ENCODE results near the gene PDLIM7. TPM values are rescaled to one million over a fixed set of nuclear protein-coding genes. Genes with fewer than 3 reads are reported as not detected.

Gene PDLIM7
- total RNA-seq, 2 donors from 2014 or later = 44.6 to 47.5 TPM

DNA sequence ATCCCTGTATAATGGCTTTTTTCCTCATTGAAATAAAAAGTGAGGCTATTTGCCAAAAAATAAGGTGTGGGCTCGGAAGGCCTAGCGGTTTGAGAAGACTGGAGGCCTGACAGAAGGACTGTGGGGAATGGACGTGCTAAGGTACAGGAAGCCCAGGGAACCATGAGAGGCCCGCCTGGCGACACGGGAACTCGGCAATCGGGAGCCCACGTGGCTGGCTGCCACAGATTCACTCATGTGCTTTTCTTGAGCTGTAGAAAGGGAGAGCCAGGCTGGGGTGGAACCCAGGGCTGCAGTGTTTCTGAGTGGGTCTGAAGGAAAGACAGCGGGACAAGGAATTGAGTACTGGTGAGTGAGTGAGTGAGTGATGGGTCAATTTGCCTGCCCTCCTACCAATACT is 31.2 kb upstream of the PDLIM7 start:
- no peak for ATAC-seq
- Mint-ChIP-seq H3K9me3 (no peaks in the 10 kb centered on the region), H3K36me3 (no peaks in the 10 kb centered on the region), H3K27ac (no peak overlapping the region)
- no peak for DNase-seq (ENCODE audit: low spot score in 2 of 2)

DNA sequence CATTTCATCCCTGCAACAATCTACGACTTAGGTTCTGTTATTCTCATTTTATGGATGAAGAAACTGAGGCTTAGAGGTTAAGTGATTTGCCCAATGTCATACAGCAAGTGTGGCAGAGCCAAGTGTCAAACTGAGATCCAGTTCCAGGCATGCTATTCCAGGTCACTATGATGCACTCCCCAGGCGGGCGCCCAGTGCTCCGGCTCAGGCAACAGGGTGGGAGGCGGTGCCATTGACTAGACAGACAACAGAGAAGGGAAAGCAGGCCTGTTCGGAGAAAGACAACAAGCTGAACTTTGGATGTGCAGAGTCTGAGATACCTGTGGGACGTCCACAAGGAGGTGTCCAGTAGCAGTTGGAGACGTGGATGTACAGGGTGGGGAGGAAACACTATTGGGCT is 30.2 kb upstream of the PDLIM7 start:
- DNase-seq (ENCODE audit: low spot score in 2 of 2) (no peak), ATAC-seq (no peak)
- H3K36me3 Mint-ChIP-seq = no peaks in the 10 kb centered on the region

DNA sequence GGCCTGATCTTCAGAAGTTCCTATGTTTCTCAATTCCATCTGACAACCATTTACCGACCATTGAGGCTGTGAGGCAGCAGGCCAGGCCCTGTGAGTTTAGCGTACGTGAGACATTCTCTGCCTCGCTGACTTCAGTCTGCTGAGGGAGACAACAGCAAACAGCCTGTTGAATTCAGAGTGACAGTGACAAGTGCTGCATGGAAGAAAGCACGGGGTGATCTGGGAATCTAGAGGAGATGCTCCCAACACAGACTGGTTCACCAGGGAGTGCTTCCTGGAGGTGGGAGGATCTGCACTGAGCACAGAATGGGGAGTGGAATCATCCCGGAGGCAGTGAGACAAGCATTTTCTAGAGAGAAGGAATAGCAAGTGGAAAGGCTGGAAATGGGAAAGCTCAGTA is 29.4 kb upstream of the PDLIM7 start:
- DNase-seq (ENCODE audit: low spot score in 2 of 2) (no peak), ATAC-seq (no peak)
- Mint-ChIP-seq H3K9me3 (no peaks in the 10 kb centered on the region), H3K27ac (no peak overlapping the region), H3K36me3 (no peaks in the 10 kb centered on the region)

More for the DNA sequence above, 30.2 kb upstream of the PDLIM7 start:
- Mint-ChIP-seq H3K9me3 (no peaks in the 10 kb centered on the region), H3K27ac (no peak overlapping the region)

DNA sequence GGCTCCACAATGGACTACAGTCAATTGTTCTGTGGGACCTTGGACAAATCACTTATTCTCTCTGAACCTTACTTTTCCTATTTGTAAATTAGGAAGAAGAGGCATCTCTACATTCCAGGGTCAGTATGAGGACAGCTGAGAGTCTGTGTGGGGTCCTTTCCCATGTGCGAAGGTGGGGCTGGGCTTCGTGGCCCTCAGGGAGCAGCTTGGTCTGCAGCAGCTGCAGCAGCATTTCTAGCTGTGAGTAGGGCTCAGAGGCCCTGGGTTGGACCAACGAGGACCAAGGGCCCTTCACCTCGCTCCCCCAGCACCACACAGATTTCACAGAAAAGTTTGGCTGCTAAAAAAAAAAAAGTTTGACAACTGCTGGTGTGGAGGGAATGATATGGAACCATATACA is 28.8 kb upstream of the PDLIM7 start:
- ATAC-seq (no peak), DNase-seq (ENCODE audit: low spot score in 2 of 2) (no peak)
- H3K9me3 Mint-ChIP-seq = no peaks in the 10 kb centered on the region
- H3K27ac Mint-ChIP-seq = no peak overlapping the region
- no peaks in the 10 kb centered on the region for H3K36me3 Mint-ChIP-seq

DNA sequence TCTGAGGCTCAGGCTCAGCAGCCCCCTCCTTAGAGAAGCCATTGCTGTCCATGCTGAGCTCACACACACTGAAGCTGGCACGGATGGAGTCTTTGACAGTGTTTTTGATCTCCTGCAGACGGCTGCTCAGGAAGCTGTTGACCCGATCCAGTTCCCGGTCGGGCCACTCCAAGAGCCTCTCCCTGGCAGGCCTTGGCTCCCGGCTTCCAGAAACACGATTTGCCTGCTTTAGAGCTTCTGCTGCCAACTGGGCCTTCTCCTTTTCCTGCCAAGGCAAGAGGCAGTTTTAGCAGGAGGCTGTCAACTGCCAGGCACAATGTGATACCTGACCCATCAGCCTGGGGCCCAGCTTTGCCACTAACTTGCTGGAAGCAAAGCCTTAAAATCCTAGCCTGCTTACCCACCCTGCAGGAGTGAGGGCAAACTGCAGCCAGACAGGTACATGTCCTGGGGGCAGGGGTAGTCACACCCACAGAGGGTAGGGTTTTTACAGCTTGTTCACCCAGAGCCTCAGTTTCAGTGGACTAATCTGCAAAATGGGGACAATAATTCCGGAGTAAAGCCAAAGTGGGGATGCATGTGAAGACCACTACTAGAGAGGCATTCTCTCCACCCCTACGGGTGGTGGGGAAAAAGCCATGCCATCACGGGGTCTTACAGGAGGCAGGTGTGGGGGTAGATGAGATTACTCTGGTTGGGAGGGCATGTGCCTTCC is 27.7 kb upstream of the PDLIM7 start:
- H3K9me3 Mint-ChIP-seq = no peaks in the 10 kb centered on the region
- H3K36me3 Mint-ChIP-seq = no peaks in the 10 kb centered on the region
- no peak for ATAC-seq
- DNase-seq (ENCODE audit: low spot score in 2 of 2) = no peak
- H3K27ac Mint-ChIP-seq = peak overlapping the region in 1 of 2 donors; percentile 75

DNA sequence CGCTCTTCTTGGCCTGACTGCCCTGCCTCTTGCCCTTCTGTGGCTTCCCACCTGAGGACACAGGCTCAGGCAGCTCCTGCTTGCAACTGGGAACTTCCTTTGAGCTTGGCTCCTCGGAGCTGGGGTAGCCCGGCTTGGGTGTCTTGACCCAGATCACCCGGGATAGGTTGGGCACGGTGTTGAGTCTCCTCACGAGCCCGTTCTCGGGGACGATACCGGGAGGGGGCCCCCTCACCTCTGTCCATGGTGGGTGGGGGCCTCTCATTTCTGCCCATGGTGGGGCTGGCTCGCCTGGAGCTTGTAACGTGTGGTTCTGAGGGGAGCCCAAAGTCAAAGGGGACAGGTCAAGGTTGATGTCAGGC is 27.1 kb upstream of the PDLIM7 start:
- H3K36me3 Mint-ChIP-seq = no peaks in the 10 kb centered on the region
- H3K9me3 Mint-ChIP-seq = no peaks in the 10 kb centered on the region
- peak overlapping the region in 1 of 2 donors; percentile 17 for H3K27ac Mint-ChIP-seq
- DNase-seq (ENCODE audit: low spot score in 2 of 2) (no peak), ATAC-seq (no peak)

DNA sequence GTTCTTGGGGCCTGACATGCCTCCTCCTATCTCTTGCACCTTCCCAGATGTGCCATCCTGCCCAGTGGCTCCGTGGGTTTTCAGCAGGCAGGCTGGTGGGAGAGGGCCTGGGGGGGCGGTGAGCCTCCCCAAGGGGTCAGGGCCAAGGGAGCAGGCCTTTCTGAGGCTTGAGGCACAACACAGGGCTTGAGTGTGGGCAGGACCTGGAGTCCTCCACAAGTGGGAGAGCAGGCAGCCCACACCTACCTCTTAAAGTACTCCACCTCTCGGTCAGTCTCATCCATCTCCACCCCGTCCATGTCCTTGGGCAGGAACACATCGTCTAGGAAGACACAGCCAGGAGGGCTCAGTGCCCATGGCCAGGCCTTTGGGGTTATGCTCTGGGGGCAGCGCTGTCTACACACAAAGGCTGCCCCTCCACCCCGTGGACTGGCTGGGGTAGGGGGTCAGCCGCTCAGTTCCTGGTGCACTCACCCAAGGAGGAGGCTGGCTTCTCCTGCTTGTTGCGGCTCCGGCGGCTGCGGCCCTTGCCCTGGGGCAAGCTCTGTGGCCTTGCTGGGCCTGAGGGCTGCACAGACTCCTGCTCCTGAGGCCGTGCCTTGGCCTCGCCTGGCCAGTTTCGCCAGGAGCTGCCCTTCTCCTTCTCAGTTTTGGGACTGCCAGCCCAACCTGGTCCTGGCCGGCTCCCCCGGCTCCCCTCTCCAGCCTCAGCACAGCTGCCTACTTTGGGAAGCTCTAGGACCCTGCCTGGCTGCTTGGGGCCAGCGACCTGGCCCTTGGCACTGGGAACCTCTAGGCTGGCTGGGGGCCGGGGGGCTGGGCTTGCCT is 26.5 kb upstream of the PDLIM7 start:
- DNase-seq (ENCODE audit: low spot score in 2 of 2) = no peak
- Mint-ChIP-seq H3K36me3 (no peaks in the 10 kb centered on the region), H3K27ac (peak overlapping the region in 1 of 2 donors; percentile 17), H3K9me3 (no peaks in the 10 kb centered on the region)
- ATAC-seq = no peak

DNA sequence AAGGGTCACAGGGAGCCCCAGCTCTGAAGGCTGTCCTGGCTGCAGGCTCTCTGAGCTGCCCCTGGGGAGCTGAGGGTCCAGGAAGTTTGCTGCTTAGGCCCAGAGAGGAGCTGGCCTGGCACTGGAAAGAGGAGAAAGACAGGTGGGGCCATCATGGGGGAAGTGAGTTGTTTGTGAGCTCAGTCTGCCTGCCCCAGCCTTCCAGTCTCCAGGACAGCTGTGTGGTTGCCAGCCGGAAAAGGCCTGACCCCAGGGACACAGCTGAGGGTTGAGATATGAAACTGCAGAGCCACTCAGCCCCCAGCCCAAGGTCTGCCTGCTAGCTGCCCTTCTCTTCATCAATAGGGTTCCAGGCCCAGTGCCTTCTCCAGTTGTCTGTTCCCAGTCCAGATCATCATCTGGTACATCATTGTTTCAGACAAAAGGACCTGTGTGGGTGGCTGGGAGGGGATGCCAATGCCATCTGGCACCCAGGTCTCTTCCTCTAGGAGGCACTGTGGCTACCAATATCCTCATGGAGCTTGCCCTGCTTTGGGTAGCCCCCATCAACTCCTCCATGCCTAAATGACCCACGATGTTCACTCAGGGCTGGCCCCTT is 23.6 kb upstream of the PDLIM7 start:
- DNase-seq (ENCODE audit: low spot score in 2 of 2) (no peak), ATAC-seq (no peak)
- Mint-ChIP-seq H3K9me3 (no peaks in the 10 kb centered on the region), H3K36me3 (peaks cover 15 to 16% of the 10 kb centered on the region in 2 donors), H3K27ac (peak overlapping the region; percentile 66 to 97)

DNA sequence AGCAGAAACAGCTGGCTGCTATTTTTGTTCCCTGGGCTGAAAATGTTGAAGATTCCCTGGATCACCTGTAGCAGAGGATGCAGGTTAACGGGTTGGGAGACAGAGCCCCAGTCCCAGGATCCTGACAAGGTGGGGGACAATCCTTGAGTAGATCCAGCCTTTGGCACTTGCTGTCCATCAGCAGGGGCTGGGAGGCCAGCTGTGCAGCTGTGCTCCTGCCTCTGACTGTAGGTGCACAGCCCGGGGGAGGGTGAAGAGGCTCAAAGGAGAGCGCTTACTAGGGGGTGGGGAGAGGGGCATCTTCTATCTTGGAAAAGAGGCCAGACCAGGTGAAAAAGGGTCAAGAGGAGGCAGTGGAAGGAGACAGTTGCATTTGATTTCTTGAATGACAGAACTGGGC is 22.9 kb upstream of the PDLIM7 start:
- Mint-ChIP-seq H3K36me3 (peaks cover 22 to 24% of the 10 kb centered on the region in 2 donors), H3K9me3 (no peaks in the 10 kb centered on the region), H3K27ac (peak overlapping the region; percentile 66 to 97)
- no peak for ATAC-seq
- no peak for DNase-seq (ENCODE audit: low spot score in 2 of 2)

DNA sequence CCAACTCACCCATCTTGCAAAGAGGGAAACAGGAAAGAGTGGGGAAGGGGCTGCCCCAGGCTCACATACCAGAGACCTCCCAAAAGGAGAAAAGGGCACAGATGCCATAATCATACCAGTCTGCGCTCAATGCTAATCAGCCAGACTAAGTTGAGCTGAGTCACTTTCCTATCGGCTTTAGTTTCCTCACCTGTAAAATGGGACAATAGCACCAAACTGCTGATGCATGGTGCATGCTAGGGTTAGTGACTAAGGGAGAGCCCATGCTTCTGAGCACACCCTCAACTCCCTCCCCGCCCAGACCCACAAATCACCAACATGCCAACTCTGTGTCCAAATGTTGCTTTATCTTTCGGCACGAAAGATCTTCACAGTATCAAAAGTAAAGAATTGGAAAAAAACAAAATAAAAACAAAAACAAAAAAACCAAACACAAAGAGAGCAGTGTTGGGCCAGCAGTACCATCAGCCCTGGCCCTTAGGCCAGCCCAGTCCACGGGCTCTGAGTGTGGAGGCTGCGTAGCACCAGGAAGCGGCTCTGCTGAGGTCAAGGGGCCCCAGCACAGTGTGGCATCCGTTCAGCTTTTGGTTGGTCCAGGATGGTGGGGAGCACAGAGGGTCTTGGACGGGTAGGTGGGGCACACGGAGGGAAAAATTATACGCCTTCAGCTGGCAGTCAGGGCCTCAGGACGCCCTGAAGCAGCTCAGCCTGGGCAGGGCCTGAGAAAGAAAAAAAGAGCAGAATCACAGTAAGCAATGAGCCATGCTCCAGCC is 22.2 kb upstream of the PDLIM7 start:
- no peak for ATAC-seq
- no peak for DNase-seq (ENCODE audit: low spot score in 2 of 2)
- Mint-ChIP-seq H3K36me3 (peaks cover 27% of the 10 kb centered on the region in 2 donors), H3K9me3 (no peaks in the 10 kb centered on the region), H3K27ac (peak overlapping the region; percentile 66 to 97)

DNA sequence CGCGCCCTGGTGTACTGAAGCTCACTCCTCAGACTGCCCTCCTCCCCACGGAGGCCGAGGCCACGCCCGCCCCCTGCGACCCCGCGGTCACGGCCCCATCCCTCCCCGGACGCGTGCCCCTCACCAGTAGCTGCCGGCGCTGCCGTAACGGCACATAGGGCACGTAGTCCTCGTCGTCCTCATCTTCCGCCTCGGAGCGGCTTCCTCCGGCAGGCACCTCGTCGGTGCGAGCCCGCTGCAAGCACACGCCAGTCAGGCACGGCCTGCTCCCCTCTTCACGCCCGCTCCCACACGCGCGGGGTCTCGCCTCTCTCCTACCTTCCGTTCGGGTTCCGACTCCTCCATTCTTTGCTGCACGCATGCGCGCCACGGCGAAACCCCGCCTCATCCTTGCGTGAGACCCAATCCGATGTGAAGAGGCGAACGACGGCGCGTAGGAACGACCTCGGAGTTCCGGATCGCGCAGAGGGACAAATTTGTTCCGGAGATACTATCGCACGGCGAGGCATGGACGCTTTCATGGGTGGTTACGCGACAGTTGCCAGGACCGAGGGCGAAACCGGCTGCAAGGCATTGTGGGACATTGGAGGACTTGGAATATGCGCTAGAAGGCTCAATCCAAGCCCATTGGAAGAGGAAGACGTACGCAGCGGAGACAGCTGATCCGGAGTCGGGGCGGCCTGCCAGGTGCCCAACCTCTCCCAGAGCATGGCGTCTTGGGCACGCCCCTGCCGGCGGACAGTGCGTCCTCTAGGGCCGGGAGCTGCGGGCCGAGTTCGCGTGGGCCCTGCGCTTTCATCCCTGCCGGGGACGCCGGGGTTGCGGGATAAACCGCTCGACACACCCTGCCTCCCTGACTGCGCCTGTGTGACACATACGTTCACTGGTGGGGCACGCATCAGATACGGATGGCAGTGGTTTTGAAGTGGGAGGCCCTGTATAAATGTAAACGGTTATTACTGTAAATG is 19.5 kb upstream of the PDLIM7 start, which contains the start of gene DDX41:
DDX41 (minus strand) TSS at position 361 of the 968 bp plus-strand sequence; CDS start at position 345, 16 bp downstream.
- Mint-ChIP-seq H3K36me3 (peaks cover 32 to 44% of the 10 kb centered on the region in 2 donors), H3K9me3 (no peaks in the 10 kb centered on the region), H3K27ac (peak within 1 kb of the TSS; percentile 88 to 94)
- peak; percentile 94 to 95 for DNase-seq (ENCODE audit: low spot score in 2 of 2)
- peak; percentile 86 to 90 for ATAC-seq

DNA sequence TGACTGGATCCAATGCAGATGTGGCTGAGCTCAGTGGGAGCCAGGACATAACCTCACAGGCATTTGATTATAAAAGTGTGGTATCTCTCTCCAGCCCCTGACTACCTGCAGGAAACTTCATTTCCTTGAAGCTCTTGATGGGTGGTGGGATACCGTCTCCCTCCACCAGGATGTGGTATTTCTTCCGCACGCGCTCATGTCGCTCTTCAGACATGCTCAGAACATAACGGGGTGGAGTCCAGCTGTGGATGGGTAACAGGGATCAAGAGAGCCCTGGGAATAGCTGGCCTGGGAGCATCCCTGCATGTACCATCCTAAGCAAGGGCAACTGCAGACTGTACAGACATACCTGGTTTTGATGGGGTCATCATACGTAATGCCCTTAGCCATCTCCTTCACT is 18.2 kb upstream of the PDLIM7 start:
- H3K9me3 Mint-ChIP-seq = no peaks in the 10 kb centered on the region
- peaks cover 32 to 50% of the 10 kb centered on the region in 2 donors for H3K36me3 Mint-ChIP-seq

DNA sequence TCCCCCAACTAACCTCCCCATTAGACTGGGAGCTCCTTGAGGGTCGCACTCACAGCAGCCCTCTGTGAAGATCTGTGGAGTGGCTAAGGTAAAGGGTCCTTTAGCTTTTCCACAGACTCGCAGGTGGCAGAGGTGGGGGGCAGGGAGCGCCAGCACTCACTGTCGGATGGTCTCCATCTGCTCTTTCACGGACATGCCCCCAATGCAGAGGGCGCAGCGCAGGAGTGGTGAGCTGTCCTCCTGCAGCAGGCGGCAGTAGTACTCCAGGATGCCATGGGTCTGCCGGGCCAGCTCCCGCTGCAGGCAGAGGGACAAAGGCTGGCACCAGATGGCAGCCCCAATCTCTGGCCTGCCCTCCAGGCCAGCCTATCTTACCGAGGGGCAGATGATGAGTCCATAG is 17.1 kb upstream of the PDLIM7 start:
- Mint-ChIP-seq H3K27ac (no peak overlapping the region), H3K9me3 (no peaks in the 10 kb centered on the region), H3K36me3 (peaks cover 32 to 50% of the 10 kb centered on the region in 2 donors)
- no peak for ATAC-seq
- no peak for DNase-seq (ENCODE audit: low spot score in 2 of 2)

More for the DNA sequence above, 18.2 kb upstream of the PDLIM7 start:
- no peak for DNase-seq (ENCODE audit: low spot score in 2 of 2)
- peak overlapping the region; percentile 88 to 93 for H3K27ac Mint-ChIP-seq
- no peak for ATAC-seq

DNA sequence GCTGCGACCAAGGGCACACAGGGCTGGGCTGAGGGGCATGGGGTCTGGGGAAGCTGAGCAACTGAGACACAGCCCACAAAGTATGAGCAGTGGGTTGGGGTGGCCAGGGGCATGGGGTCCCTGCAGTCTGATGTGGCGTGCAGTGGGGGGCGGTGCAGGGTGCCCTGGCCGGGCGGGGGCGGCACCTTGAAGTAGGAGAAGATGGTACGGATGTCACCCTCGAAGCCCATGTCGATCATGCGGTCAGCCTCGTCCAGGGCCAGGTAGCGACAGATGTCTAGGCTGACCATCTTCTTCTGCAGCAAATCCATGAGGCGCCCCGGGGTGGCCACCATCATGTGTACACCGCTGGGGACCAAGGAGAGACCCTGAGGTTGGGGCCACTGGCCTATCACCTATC is 16.1 kb upstream of the PDLIM7 start:
- H3K36me3 Mint-ChIP-seq = peaks cover 32 to 50% of the 10 kb centered on the region in 2 donors

DNA sequence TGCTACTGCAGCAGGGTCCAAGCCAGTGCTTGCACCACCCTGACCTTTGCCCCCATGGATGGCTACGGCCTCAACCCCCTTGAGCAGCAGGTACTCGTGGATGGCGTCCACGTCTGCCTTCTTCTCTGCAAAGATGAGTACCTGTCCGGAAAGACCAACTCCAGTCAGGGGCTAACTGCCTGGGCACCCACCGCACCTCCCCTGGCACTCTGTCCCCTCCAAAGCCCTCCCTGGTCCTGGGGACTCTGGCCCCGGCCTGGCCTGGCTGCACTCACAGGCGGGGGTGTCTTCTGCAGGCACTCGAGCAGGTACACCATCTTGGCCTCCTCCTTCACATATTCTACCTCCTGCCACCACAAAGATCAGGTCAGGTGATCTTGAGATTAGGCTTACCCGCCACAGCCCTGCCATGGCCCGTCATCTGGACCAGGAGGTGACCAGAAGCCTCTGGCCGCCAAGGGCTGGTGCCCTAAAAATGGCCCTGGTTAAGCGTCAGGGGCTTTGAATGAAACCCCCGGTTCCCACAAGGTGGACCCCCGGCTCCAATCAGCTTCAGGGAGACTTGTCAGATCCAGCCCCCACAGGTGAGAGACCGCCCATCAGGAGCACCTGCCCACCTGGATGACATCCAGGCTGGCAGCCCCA is 15.5 kb upstream of the PDLIM7 start:
- H3K36me3 Mint-ChIP-seq = peaks cover 32 to 50% of the 10 kb centered on the region in 2 donors
- ATAC-seq (no peak), DNase-seq (ENCODE audit: low spot score in 2 of 2) (no peak)
- H3K27ac Mint-ChIP-seq = no peak overlapping the region
- no peaks in the 10 kb centered on the region for H3K9me3 Mint-ChIP-seq

More for the DNA sequence above, 16.1 kb upstream of the PDLIM7 start:
- H3K27ac Mint-ChIP-seq = no peak overlapping the region
- DNase-seq (ENCODE audit: low spot score in 2 of 2) = no peak
- H3K9me3 Mint-ChIP-seq = no peaks in the 10 kb centered on the region
- ATAC-seq = no peak

All from activated naive CD4-positive, alpha-beta T cell treated with anti-CD3 and anti-CD28 coated beads, Interleukin-2, amount 50 U/mL, for 72 hours (primary cell).